GM12878 (cell line): ENCODE data around the gene ZNF394. TPM values are rescaled to one million over a fixed set of nuclear protein-coding genes. Genes with fewer than 3 reads are reported as not detected.

Source experiments
- ATF7 ChIP-seq: fragments of 450-650 bp; IDR thresholded peaks from 2 replicates; pipeline ENCODE4 v1.6.1; 2016; ENCODE audit warnings: low read depth, mild to moderate bottlenecking
- BRCA1 ChIP-seq: IDR thresholded peaks from 2 replicates; pipeline ENCODE4 v1.6.1; 2011; ENCODE audit warnings: low read depth, low read length, improper control_type of control experiment
- CBFB ChIP-seq: IDR thresholded peaks from 2 replicates; pipeline ENCODE4 v1.6.1; 2016; ENCODE audit warnings: antibody characterized with exemption, low read depth
- FOXK2 ChIP-seq: fragments of 450-650 bp; IDR thresholded peaks from 2 replicates; pipeline ENCODE4 v1.6.1; 2017; ENCODE audit warnings: mild to moderate bottlenecking, moderate library complexity
- GABPA ChIP-seq: IDR thresholded peaks from 2 replicates; pipeline ENCODE4 v1.6.1; 2014; ENCODE audit warnings: antibody characterized with exemption, low read depth, mild to moderate bottlenecking, inconsistent platforms
- IRF3 ChIP-seq: fragments of 450-650 bp; IDR thresholded peaks from 2 replicates; pipeline ENCODE4 v1.6.1; 2014; ENCODE audit warnings: mild to moderate bottlenecking
- MAX ChIP-seq: IDR thresholded peaks from 2 replicates; pipeline ENCODE4 v1.6.1; 2012; ENCODE audit warnings: low read depth, low read length, improper control_type of control experiment
- MXI1 ChIP-seq: fragments of 150-350 bp; IDR thresholded peaks from 2 replicates; pipeline ENCODE4 v1.6.1; 2011; ENCODE audit warnings: low read depth, mild to moderate bottlenecking, inconsistent platforms, low read length, improper control_type of control experiment
- MYC ChIP-seq: IDR thresholded peaks from 2 replicates; pipeline ENCODE4 v1.6.1; 2011; ENCODE audit warnings: mild to moderate bottlenecking, low read length, moderate library complexity, inconsistent platforms; ENCODE audit not compliant: insufficient read depth, insufficient replicate concordance, insufficient read length, severe bottlenecking
- NFYB ChIP-seq: IDR thresholded peaks from 2 replicates; pipeline ENCODE4 v1.6.1; 2011; ENCODE audit warnings: low read depth, mild to moderate bottlenecking, low read length, improper control_type of control experiment, moderate library complexity; ENCODE audit not compliant: insufficient read depth
- NKRF ChIP-seq: fragments of 450-650 bp; conservative IDR thresholded peaks from 2 replicates; pipeline ENCODE4 v1.6.1; 2017; ENCODE audit warnings: mild to moderate bottlenecking, moderate library complexity
- NR2F1 ChIP-seq: fragments of 450-650 bp; conservative IDR thresholded peaks from 2 replicates; pipeline ENCODE4 v1.6.1; 2017; ENCODE audit warnings: mild to moderate bottlenecking
- RELB ChIP-seq: fragments of 450-650 bp; IDR thresholded peaks from 2 replicates; pipeline ENCODE4 v1.6.1; 2017; ENCODE audit warnings: low read depth, mild to moderate bottlenecking, moderate library complexity
- RUNX3 ChIP-seq: IDR thresholded peaks from 2 replicates; pipeline ENCODE4 v1.6.1; 2012; ENCODE audit warnings: low read length, inconsistent platforms
- SIN3A ChIP-seq: IDR thresholded peaks from 2 replicates; pipeline ENCODE4 v1.6.1; 2012; ENCODE audit warnings: low read depth, low read length, improper control_type of control experiment
- SP1 ChIP-seq: IDR thresholded peaks from one replicate; pipeline ENCODE4 v1.6.1; 2011; ENCODE audit warnings: low read depth, low read length
- SUZ12 ChIP-seq: fragments of 200-600 bp; sonication (generic); IDR thresholded peaks from one replicate; pipeline ENCODE4 v1.6.1; 2018; ENCODE audit warnings: antibody characterized with exemption, mild to moderate bottlenecking; ENCODE audit not compliant: unreplicated experiment
- TAF1 ChIP-seq: IDR thresholded peaks from 2 replicates; pipeline ENCODE4 v1.6.1; 2011; ENCODE audit warnings: mild to moderate bottlenecking, low read depth, low read length, borderline replicate concordance
- TCF3 ChIP-seq: IDR thresholded peaks from 2 replicates; pipeline ENCODE4 v1.6.1; 2012; ENCODE audit warnings: low read depth, mild to moderate bottlenecking, low read length, borderline replicate concordance; ENCODE audit not compliant: insufficient read depth
- polyA plus RNA-seq, 11 experiments: library from polyadenylated mRNA; depleted of rRNA in 4 of 11; unstranded in 6 of 11; stranded (reverse) in 5 of 11; fragments of >200 nt; fragmentation: Nextera tagmentation in 4 of 11; fragmentation: Illumina TruSeq in 1 of 11; extraction: Ambion mirVana in 4 of 11; extraction: Trizol in 1 of 11; gene quantifications; 1 replicate in 1 of 11; 2 replicates in 10 of 11; pipeline versions ENCODE4 v1.2.1 to v1.2.3, GENCODE V29; 2011 to 2016; ENCODE audit warnings: inconsistent platforms in 2 of 11, missing spikeins in 2 of 11, low read depth in 1 of 11
- total RNA-seq, 4 experiments: library from RNA; depleted of rRNA in 3 of 4; stranded (reverse); fragments of >200 nt in 3 of 4; fragmentation: Illumina TruSeq in 1 of 4; extraction: Trizol in 1 of 4; gene quantifications; 2 replicates each; pipeline versions ENCODE4 v1.2.1 to v1.2.3, GENCODE V29; 2013 to 2021
- TF ChIP-seq, protein P1 (sequence below): fragments of 450-650 bp; IDR thresholded peaks from 2 replicates; pipeline ENCODE4 v1.6.1; 2018; ENCODE audit warnings: borderline replicate concordance, mild to moderate bottlenecking; ENCODE audit not compliant: partially characterized antibody

Gene ZNF394
- total and polyA plus RNA-seq, 10 of the 15 experiments (the other 5 are each of a cell fraction or from before 2014, with no cell fraction given), result 2.5 to 26.8 (median 22.7) TPM

GRCh38 chr7:99504603-99505323 lies 4.7 kb upstream of the ZNF394 start, which contains the start of gene ZKSCAN5 (continued):
- peak; percentile 53; the same call in 1 of the 2 replicates for TF ChIP-seq NKRF
- TF ChIP-seq SP1, result peak; percentile 87
- TF ChIP-seq IRF3, result peak; percentile 44
- peak; percentile 86 for TF ChIP-seq NR2F1
- peak; percentile 69 for TF ChIP-seq RUNX3
- TF ChIP-seq RELB, result 0 out of 2 replicates have a peak, but pooled peaks have one; percentile 54
- TF ChIP-seq MYC, result no peak
- TF ChIP-seq SIN3A, result peak; percentile 17; the same call in 1 of the 2 replicates
- TF ChIP-seq, protein P1, sequence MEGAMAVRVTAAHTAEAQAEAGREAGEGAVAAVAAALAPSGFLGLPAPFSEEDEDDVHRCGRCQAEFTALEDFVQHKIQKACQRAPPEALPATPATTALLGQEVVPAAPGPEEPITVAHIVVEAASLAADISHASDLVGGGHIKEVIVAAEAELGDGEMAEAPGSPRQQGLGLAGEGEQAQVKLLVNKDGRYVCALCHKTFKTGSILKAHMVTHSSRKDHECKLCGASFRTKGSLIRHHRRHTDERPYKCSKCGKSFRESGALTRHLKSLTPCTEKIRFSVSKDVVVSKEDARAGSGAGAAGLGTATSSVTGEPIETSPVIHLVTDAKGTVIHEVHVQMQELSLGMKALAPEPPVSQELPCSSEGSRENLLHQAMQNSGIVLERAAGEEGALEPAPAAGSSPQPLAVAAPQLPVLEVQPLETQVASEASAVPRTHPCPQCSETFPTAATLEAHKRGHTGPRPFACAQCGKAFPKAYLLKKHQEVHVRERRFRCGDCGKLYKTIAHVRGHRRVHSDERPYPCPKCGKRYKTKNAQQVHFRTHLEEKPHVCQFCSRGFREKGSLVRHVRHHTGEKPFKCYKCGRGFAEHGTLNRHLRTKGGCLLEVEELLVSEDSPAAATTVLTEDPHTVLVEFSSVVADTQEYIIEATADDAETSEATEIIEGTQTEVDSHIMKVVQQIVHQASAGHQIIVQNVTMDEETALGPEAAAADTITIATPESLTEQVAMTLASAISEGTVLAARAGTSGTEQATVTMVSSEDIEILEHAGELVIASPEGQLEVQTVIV, result peak; percentile 62
- peak; percentile 50; the same call in 1 of the 2 replicates for TF ChIP-seq MAX
- TF ChIP-seq MXI1, result peak; percentile 35; the same call in 1 of the 2 replicates
- TF ChIP-seq TAF1, result peak; percentile 98
- peak; percentile 83 for TF ChIP-seq ATF7
- peak; percentile 39; the same call in 1 of the 2 replicates for TF ChIP-seq FOXK2
- TF ChIP-seq NFYB, result peak; percentile 83
- TF ChIP-seq BRCA1, result peak; percentile 34; the same call in 1 of the 2 replicates
- TF ChIP-seq TCF3, result peak; percentile 93
- TF ChIP-seq SUZ12, result no peak
- TF ChIP-seq CBFB, result peak; percentile 67; the same call in 1 of the 2 replicates
- TF ChIP-seq GABPA, result peak; percentile 95
